ENCODE measurements around the gene ZNF804B.

Gene ZNF804B

GRCh38 chr7:89001306-89001705 is 241.8 kb downstream of the ZNF804B start:
- no peak for DNase-seq

- DNase-seq = no peak
Measured at GRCh38 chr7:89002981-89003956, 243.8 kb downstream of the ZNF804B start.

GRCh38 chr7:89012016-89012415 is 252.5 kb downstream of the ZNF804B start:
- no peak for DNase-seq

- DNase-seq = no peak
Measured at GRCh38 chr7:89017695-89018094, 258.2 kb downstream of the ZNF804B start.

- no peak for DNase-seq
Measured at GRCh38 chr7:89021741-89022140, 262.2 kb downstream of the ZNF804B start.

GRCh38 chr7:89023206-89023605 is 263.7 kb downstream of the ZNF804B start:
- DNase-seq = no peak

- DNase-seq = no peak
Measured at GRCh38 chr7:89023877-89024276, 264.4 kb downstream of the ZNF804B start.

GRCh38 chr7:89027781-89028180 is 268.3 kb downstream of the ZNF804B start:
- no peak for DNase-seq

GRCh38 chr7:89028319-89028718 is 268.8 kb downstream of the ZNF804B start:
- no peak for DNase-seq

GRCh38 chr7:89029864-89030263 is 270.4 kb downstream of the ZNF804B start:
- DNase-seq = no peak

GRCh38 chr7:89041240-89041639 is 281.7 kb downstream of the ZNF804B start:
- no peak for DNase-seq

- no peak for DNase-seq
Measured at GRCh38 chr7:89042940-89043339, 283.4 kb downstream of the ZNF804B start.

- no peak for DNase-seq
Measured at GRCh38 chr7:89049043-89049442, 289.5 kb downstream of the ZNF804B start.

- no peak for DNase-seq
Measured at GRCh38 chr7:89053130-89053529, 293.6 kb downstream of the ZNF804B start.

- no peak for DNase-seq
Measured at GRCh38 chr7:89054361-89054760, 294.9 kb downstream of the ZNF804B start.

GRCh38 chr7:89060234-89060633 is 300.7 kb downstream of the ZNF804B start:
- no peak for DNase-seq

- no peak for DNase-seq
Measured at GRCh38 chr7:89064831-89065230, 305.3 kb downstream of the ZNF804B start.

- no peak for DNase-seq
Measured at GRCh38 chr7:89067048-89067447, 307.5 kb downstream of the ZNF804B start.

GRCh38 chr7:89072081-89072480 is 312.6 kb downstream of the ZNF804B start:
- no peak for DNase-seq

GRCh38 chr7:89073776-89074175 is 314.3 kb downstream of the ZNF804B start:
- DNase-seq = no peak

GRCh38 chr7:89077992-89078391 is 318.5 kb downstream of the ZNF804B start:
- no peak for DNase-seq

- DNase-seq = no peak
Measured at GRCh38 chr7:89085580-89085979, 326.1 kb downstream of the ZNF804B start.

GRCh38 chr7:89091550-89091949 is 332.1 kb downstream of the ZNF804B start:
- no peak for DNase-seq

GRCh38 chr7:89094269-89094668 is 334.8 kb downstream of the ZNF804B start:
- no peak for DNase-seq

GRCh38 chr7:89103564-89103963 is 344.1 kb downstream of the ZNF804B start:
- DNase-seq = no peak
